ENCODE measurements around the gene CARS2. TPM values are rescaled to one million over a fixed set of nuclear protein-coding genes. Genes with fewer than 3 reads are reported as not detected.

The CARS2 gene
- total and polyA plus RNA-seq, 2 of the 8 experiments (the other 6 are each of a cell fraction or from before 2014, with no cell fraction given) = 47.7 to 55.9 TPM

DNA sequence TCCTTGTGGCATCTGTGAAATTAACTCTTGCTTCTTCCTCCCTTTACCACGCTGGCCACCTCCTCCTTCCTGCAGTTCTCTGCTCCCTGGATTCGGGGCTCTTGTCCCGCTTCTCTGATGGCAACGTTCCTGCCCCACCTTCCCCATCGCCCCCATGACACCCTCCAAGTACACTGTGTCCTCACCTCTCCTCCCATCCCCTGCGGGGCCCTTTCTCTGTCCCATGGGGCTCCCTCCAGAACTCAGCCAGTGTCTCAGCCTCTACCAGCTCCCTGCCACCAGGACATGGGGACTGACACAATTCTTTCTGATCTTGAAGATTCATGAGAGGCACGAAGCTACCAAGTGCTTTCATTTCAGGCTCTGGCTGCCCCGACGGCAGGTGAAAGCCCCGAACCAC lies 9.1 kb downstream of the CARS2 start:
- TF ChIP-seq, protein P1, sequence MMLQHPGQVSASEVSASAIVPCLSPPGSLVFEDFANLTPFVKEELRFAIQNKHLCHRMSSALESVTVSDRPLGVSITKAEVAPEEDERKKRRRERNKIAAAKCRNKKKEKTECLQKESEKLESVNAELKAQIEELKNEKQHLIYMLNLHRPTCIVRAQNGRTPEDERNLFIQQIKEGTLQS (IDR thresholded peaks at IDR 0.05; ENCODE audit: insufficient read depth, low read depth, low read length) = no peak
- TF ChIP-seq CBX8 (IDR thresholded peaks at IDR 0.05; ENCODE audit: borderline replicate concordance, low read depth, low read length) (no peak), JUND (IDR thresholded peaks at IDR 0.05; ENCODE audit: low read length) (no peak), SUZ12 (IDR thresholded peaks at IDR 0.05; ENCODE audit: low read length) (no peak)
- Histone ChIP-seq H3K79me1 (ENCODE audit: low read depth, low read length) (0 out of 2 replicates have a peak, but pooled peaks cover 2% of the 10 kb centered on the region), H3K9me3 (ENCODE audit: insufficient read depth in 2 of 2, low read depth in 1 of 2, low read length in 1 of 2) (no peaks in the 10 kb centered on the region), H2BK12ac (ENCODE audit: low read depth, low read length) (no peak overlapping the region), H4K5ac (ENCODE audit: insufficient read length, low read depth, low read length) (no peak overlapping the region), H4K20me1 (replicated peaks in 1 of 2; ENCODE audit: control insufficient read depth in 1 of 2, insufficient read depth in 2 of 2, low read length in 2 of 2) (peaks cover 0 to 2% of the 10 kb centered on the region in 2 experiments), H2BK5ac (ENCODE audit: low read depth, low read length) (no peak overlapping the region), H4K91ac (replicated peaks; ENCODE audit: insufficient read length, low read length) (no peak overlapping the region), H2BK15ac (ENCODE audit: low read length) (no peak overlapping the region), H3K4ac (replicated peaks; ENCODE audit: insufficient read length, low read depth, low read length) (no peak overlapping the region), H3K4me1 (replicated peaks in 1 of 4; ENCODE audit: control insufficient read depth in 3 of 4, insufficient read depth in 4 of 4, low read length in 3 of 4) (no peaks in the 10 kb centered on the region), H2BK120ac (replicated peaks; ENCODE audit: low read depth, low read length) (no peak overlapping the region), H3K9ac (replicated peaks in 1 of 4; ENCODE audit: extremely low read depth in 1 of 4, low read depth in 3 of 4, low read length in 3 of 4) (no peak overlapping the region), H3K18ac (ENCODE audit: extremely low read depth, low read length) (no peak overlapping the region), H3K23ac (ENCODE audit: insufficient read length) (no peak overlapping the region), H3K27ac (ENCODE audit: low read depth, low read length) (no peak overlapping the region), H2AFZ (ENCODE audit: low read length) (no peak overlapping the region), H3K14ac (ENCODE audit: insufficient read length) (no peak overlapping the region), H4K8ac (ENCODE audit: extremely low read depth, insufficient read depth, low read length) (no peak overlapping the region), H2BK20ac (ENCODE audit: low read length) (no peak overlapping the region), H3K27me3 (replicated peaks in 1 of 4; ENCODE audit: control insufficient read depth in 3 of 4, extremely low read depth in 1 of 4, insufficient read depth in 3 of 4, low read length in 3 of 4) (no peaks in the 10 kb centered on the region), H3K23me2 (ENCODE audit: low read depth, low read length) (no peaks in the 10 kb centered on the region; the same call in 1 of the 2 replicates), H3K56ac (replicated peaks; ENCODE audit: insufficient read length, low read depth, low read length) (no peak overlapping the region), H3K36me3 (ENCODE audit: control insufficient read depth in 2 of 4, insufficient read depth in 4 of 4, low read length in 3 of 4) (peaks cover 4 to 33% (median 24%) of the 10 kb centered on the region in 4 experiments; a peak in 6 of 8 replicates), H3K4me2 (ENCODE audit: insufficient read depth in 1 of 2, low read depth in 2 of 2, low read length in 2 of 2) (no peak overlapping the region), H2AK5ac (ENCODE audit: low read depth, low read length) (no peak overlapping the region), H3K79me2 (ENCODE audit: control insufficient read depth in 1 of 2, insufficient read depth in 2 of 2, low read length in 2 of 2) (no peaks in the 10 kb centered on the region), H3K4me3 (ENCODE audit: extremely low read depth in 1 of 4, insufficient read depth in 2 of 4, low read depth in 3 of 4, low read length in 4 of 4) (no peak overlapping the region)
- FAIRE-seq (no peak), DNase-seq (ENCODE audit: low read depth in 1 of 2, low spot score in 2 of 2) (no peak)
- ChIA-PET CTCF (ENCODE audit: partially characterized antibody) (interaction anchor here (1.1 kb wide), 2 partner anchors 16 to 32 kb away, joined by 3 read pairs; no protein-coding TSS in a partner anchor), POLR2A (ENCODE audit: partially characterized antibody) (interaction anchor here (0.6 kb wide), 1 partner anchor 175 kb away, joined by 3 read pairs; no protein-coding TSS in a partner anchor)
- WGBS, 2 experiments (ENCODE audit: extremely low coverage in 1 of 2, insufficient coverage in 1 of 2, insufficient read length in 1 of 2, insufficient replicate concordance in 2 of 2, low coverage in 1 of 2, low lambda C conversion rate in 2 of 2, missing lambda C conversion rate in 1 of 2) = 93% methylated on average over 10 of the region's 10 CpGs; no CpG with 5 or more reads in 1 of the 2 experiments

Data from H1 (cell line).